GM12873 (cell line): ENCODE measurements around the gene GJB2.

Experiments
- CTCF ChIP-seq: IDR thresholded peaks from 2 replicates; pipeline ENCODE4 v1.5.1; 2012; ENCODE audit warnings: low read depth, mild to moderate bottlenecking, moderate library complexity, low read length, control low read depth; ENCODE audit not compliant: insufficient read depth; ENCODE audit errors: missing control alignments

GJB2 gene

DNA sequence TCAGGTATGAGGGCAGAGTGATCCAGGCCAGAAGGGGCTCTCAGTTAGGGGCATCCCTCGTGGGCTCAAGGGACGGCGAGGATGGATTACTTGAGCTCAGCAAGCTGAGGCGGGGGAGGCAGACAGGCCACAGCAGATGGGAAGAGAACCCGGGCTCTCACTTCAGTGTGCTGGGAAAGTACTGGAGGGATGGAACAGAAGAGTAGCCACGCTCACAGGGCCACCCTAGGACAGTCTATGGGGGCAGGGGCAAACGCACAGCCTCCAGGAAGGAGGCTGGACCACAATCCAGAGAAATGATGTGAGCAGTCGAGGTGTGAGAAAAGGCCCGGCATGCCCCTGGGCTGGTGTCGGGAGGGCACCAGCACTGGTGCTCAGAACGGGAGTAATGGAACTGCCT, 41.1 kb downstream of the GJB2 start:
- TF ChIP-seq CTCF = no peak

DNA sequence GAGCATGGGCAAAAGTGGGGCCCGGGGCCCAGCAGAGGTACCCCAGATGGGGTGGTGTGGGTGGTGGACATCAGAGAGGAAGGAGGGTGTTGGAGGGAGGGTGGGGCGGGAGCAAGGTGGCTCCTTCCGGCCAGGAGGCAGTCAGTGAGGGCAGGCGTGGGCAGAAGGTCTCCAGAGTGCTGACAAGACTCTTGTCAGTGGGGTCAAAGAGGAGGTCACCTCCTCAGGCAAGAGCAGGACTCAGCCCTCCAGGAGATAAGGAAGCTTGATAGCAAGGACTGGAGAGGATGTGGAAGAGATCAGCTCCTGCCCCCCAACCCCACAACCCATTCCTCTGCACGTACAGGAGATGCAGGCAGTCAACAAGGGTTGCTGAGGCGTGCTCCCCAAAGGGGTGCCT, 41.7 kb downstream of the GJB2 start:
- no peak for TF ChIP-seq CTCF

DNA sequence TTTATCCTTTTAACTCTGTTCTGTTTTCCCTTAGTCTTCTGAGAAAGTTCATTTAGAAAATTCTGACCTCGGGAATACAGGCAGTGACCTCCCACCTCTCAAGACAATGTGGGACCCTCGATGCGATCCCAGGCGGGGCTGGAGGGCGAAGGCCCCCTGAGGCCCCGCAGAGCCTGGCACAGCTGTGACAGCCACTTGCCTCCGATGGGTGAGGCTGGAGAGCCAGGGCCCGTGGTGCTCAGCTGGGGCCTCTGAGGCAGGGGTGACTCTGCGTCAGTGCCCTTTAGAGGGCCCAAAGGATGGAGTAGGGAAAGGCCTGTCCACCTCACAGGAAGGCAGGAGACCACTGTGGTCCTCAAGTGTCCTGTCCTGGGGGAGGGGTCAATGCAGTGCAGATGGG, 42.2 kb downstream of the GJB2 start:
- TF ChIP-seq CTCF = no peak

GRCh38 chr13:20149762-20150161, 43.0 kb downstream of the GJB2 start:
- no peak for TF ChIP-seq CTCF

DNA sequence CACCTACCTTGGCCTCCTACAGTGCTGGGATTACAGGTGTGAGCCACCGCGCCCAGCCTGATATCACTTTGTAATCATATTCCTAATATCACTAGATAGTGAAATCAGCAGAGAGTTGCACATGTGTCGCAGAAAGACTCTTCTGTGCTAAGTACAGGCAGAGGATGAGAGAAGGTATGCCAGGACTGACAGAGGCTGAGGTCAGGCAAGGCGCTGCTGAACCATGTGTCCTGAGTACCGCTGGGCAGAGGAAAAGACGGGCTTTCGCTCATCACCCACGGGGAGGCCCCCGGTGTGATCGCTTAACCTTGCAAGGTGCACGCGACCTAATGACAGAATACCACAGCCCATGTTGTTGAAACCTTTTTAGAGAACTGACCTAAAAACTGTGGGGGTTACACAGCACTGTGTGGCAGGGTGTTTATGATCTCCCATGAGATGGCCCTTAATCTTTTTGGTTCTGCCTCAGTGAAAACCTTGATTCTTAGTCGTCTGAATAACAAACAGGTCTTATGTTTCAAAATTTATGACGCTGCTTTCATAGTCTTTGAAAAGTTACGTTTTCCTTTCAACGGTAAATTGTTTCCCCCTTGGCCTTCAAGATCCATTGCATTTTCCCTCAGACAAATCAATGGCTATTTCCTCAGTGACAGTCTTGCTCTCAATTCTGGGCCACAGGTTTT, 44.1 kb downstream of the GJB2 start:
- TF ChIP-seq CTCF = no peak

DNA sequence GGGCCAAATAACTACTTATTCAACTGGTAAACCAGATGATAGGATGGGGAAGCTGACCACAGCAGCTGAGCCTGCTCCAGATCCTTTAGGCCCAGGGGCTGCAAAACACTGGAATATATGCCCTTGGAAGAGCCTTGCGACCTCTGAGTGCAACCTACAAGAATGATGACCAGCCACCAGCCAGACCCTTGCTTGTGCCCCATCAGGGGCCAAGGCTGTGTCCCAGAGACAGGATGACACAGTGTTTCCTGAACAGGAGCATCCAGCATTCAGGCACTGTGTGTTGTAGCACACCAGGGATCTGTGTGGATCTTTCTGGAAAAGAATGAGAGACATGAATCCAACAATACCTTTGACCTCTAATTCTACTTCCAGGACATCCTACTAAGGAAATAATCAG, 46.4 kb downstream of the GJB2 start:
- TF ChIP-seq CTCF = no peak

GRCh38 chr13:20145521-20145920, 47.2 kb downstream of the GJB2 start:
- no peak for TF ChIP-seq CTCF
